Mononuclear cell (primary cell): ENCODE results near the gene ABL1. TPM values are rescaled to one million over a fixed set of nuclear protein-coding genes. Genes with fewer than 3 reads are reported as not detected.

Experiments used
- H3K27me3 ChIP-seq: 2 replicates; pipeline ENCODE4 v1.6.0; 2011; ENCODE audit warnings: low read length, control low read depth; ENCODE audit not compliant: insufficient read depth
- H3K4me1 ChIP-seq: 2 replicates; pipeline ENCODE4 v1.5.1; 2011; ENCODE audit warnings: mild to moderate bottlenecking, low read length, control low read depth; ENCODE audit not compliant: insufficient read depth
- H3K4me3 ChIP-seq: 2 replicates; pipeline ENCODE4 v1.5.1; 2011; ENCODE audit warnings: mild to moderate bottlenecking, low read length, moderate library complexity
- H3K9me3 ChIP-seq: 2 replicates; pipeline ENCODE4 v1.5.1; 2011; ENCODE audit warnings: low read depth, mild to moderate bottlenecking, control low read depth, low read length
- total RNA-seq: library from RNA; depleted of rRNA; stranded (reverse); fragments of >200 nt; gene quantifications from one replicate; pipeline ENCODE4 v1.2.3, GENCODE V29; 2012

The ABL1 gene
- total RNA-seq, 1 donor = 14.7 TPM

DNA sequence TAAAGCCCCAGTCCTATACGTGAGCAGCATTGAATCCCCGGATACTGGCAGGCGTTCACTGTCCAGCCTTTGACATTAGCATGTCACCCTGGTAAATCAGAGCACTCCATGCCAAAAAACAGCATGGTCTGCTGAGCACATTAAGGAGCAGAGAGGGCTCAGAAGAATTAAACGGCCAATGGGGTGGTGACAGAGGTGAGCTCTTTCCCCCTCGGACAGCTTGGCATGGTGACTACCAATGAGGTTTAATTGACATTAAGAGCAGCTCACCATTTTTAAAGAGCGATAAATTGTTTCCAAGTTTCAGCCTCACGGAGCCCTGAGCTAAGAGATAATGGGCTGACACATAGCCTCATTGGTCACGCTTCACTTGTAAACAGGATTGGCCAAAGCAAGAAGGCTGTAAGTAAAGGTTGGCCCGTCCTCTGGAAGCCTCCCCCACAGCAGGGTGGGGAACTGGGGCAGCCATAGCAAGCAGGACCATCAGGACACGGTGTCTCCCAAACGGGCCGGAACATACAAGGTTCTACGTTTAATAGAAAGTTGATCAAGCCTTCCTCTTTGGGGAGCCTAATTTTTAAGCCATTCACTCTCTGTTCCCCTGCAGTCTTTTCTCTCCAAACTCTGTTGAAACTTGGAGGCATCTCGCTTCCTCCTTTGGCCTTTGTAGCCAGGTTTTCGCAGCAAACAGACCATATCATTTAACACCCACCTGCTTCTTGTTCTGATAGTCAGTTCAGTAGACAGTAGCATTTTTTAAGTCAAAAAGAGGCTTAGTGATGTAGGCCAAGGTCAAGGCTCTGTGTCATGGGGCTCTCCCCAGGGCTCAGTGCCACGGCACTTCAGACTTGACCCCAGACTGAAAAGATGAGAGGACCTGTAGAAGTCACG, 35.7 kb downstream of the ABL1 start:
- Histone ChIP-seq H3K9me3 (no peaks in the 10 kb centered on the region), H3K27me3 (no peaks in the 10 kb centered on the region), H3K4me3 (no peak overlapping the region), H3K4me1 (no peaks in the 10 kb centered on the region)

DNA sequence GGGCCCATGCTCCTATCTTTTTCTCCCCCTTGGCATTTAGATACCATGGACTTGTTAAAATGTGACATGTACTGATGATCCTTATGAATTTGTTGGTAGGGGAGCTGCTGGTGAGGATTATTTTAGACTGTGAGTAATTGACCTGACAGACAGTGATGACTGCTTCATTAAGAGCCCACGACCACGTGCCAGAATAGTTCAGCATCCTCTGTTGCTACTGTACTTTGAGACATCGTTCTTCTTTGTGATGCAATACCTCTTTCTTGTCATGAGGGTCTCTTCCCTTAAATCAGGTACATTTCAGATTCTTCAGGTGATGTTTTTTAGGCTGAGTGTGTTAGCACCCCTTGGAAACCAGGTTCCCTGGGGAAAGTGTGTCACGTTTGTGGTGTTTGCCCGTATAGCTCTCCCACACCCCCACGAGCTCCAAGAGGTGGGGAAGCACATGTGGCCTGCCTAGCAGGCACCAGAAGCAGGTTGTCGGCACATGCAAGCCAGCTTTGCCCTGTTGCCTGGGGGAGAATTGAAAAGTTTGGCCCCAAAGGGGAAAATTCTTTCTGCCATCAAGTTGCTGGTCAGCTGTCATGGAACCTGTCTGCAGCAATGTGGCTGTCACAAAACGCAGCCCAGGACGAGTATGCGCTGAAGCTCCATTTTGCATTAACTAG, 36.5 kb downstream of the ABL1 start:
- no peak overlapping the region for H3K4me3 ChIP-seq
- no peaks in the 10 kb centered on the region for H3K4me1 ChIP-seq
- H3K27me3 ChIP-seq = no peaks in the 10 kb centered on the region
- no peaks in the 10 kb centered on the region for H3K9me3 ChIP-seq

GRCh38 chr9:130872093-130872492, 37.0 kb downstream of the ABL1 start:
- Histone ChIP-seq H3K27me3 (no peaks in the 10 kb centered on the region), H3K4me1 (no peaks in the 10 kb centered on the region), H3K9me3 (no peaks in the 10 kb centered on the region), H3K4me3 (no peak overlapping the region)

- Histone ChIP-seq H3K4me1 (no peaks in the 10 kb centered on the region), H3K4me3 (no peak overlapping the region), H3K9me3 (no peaks in the 10 kb centered on the region)
Observed at GRCh38 chr9:130872508-130872907, 37.5 kb downstream of the ABL1 start.

GRCh38 chr9:130872912-130873503, 38.0 kb downstream of the ABL1 start:
- Histone ChIP-seq H3K4me3 (no peak overlapping the region), H3K9me3 (no peaks in the 10 kb centered on the region), H3K4me1 (no peaks in the 10 kb centered on the region), H3K27me3 (no peaks in the 10 kb centered on the region)

More at GRCh38 chr9:130872508-130872907, 37.5 kb downstream of the ABL1 start:
- no peaks in the 10 kb centered on the region for H3K27me3 ChIP-seq

DNA sequence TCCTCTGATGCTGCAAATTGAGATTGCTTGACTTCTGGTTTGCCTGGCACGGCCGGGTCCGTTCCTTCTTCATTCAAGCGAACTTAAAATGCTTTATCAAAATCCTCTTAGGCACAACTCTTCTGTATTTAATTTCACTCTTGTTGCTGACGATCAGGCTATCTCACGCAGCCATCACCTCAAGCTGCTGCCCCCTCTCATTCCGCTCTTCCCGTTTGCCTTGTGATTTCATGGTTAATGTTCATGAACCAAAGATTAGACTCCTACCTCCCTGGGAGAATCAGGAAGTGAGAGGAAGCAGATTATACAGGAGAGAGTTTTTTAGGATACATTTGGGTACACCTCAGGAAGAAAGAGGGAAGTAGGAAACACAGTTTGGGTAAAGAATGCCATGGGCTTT, 38.9 kb downstream of the ABL1 start:
- no peak overlapping the region for H3K4me3 ChIP-seq
- no peaks in the 10 kb centered on the region for H3K9me3 ChIP-seq
- no peaks in the 10 kb centered on the region for H3K4me1 ChIP-seq
- H3K27me3 ChIP-seq = no peaks in the 10 kb centered on the region

DNA sequence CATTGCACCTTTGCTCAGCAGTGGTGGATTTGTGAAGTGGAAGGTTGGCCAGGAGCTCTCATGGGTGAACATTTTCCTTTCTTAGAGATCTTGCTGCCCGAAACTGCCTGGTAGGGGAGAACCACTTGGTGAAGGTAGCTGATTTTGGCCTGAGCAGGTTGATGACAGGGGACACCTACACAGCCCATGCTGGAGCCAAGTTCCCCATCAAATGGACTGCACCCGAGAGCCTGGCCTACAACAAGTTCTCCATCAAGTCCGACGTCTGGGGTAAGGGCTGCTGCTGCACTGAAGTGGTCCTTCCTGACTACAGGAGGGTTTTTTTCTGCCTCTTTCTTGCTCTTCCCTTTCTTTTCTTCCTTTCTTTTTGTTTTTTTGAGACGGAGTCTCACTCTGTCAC, 39.7 kb downstream of the ABL1 start:
- Histone ChIP-seq H3K27me3 (no peaks in the 10 kb centered on the region), H3K4me3 (no peak overlapping the region), H3K9me3 (no peaks in the 10 kb centered on the region), H3K4me1 (no peaks in the 10 kb centered on the region)

DNA sequence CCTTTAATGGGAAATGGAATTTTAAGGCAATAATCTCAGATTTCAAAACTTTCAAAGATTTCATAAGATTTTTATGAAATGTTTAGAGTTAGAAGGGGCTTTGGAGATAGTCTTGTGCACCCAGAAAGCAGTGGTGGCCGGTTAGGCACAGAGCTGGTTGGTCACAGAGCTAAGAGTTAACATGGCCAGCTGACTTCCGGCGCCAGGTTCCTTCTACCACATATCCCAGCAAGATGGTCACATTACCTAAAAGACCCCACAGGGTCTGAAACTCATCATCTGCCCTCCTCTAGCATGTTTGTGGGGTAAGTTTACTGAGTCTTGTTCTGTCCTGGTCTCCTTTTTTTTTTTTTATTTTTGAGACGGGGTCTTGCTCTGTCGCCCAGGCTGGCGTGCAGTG, 42.2 kb downstream of the ABL1 start:
- Histone ChIP-seq H3K4me3 (no peak overlapping the region), H3K27me3 (no peaks in the 10 kb centered on the region), H3K4me1 (no peaks in the 10 kb centered on the region), H3K9me3 (no peaks in the 10 kb centered on the region)

DNA sequence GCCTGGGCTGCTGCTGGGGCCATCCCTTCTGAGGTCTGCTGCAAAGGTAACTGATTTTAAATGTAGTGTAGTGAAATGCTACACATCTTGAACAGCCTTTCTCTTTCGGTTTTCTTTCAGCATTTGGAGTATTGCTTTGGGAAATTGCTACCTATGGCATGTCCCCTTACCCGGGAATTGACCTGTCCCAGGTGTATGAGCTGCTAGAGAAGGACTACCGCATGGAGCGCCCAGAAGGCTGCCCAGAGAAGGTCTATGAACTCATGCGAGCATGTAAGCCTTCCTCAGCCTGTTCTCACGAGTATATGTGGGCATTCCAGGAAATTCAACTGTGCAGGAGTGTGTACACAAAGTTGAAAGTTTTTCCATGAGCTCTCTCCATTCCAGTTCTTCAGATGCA, 43.2 kb downstream of the ABL1 start:
- Histone ChIP-seq H3K4me1 (no peaks in the 10 kb centered on the region), H3K27me3 (no peaks in the 10 kb centered on the region), H3K4me3 (no peak overlapping the region), H3K9me3 (no peaks in the 10 kb centered on the region)

- no peaks in the 10 kb centered on the region for H3K9me3 ChIP-seq
- no peaks in the 10 kb centered on the region for H3K27me3 ChIP-seq
- no peak overlapping the region for H3K4me3 ChIP-seq
- H3K4me1 ChIP-seq = no peaks in the 10 kb centered on the region
Observed at GRCh38 chr9:130879863-130880411, 44.9 kb downstream of the ABL1 start.

DNA sequence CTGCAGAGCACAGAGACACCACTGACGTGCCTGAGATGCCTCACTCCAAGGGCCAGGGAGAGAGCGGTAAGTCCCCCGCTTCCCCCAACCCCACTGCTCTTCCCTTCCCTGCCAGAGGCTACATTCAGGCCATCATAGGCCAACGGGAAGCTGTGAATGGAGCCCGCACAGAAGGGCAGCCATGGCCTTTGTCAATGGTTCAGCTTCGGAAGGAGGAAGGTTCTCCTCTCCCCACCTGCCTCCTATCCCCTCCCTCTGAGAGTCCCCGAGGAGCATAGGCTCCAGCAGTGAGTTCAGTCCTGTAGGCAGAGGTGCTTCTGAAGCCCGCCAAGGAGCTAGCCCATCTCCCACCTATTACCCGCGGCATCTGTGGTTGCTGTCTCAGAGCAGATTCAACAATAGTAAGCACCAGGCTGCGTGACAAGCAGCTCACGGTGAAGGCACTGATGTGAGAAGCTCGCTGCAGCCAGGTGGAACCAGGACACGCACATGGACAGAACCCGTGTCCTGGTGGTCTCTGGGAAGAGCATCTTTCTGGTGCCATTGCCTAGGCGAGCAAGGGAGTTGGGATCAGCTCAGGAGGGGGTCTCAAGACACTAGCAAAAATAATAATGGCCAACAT, 45.7 kb downstream of the ABL1 start:
- Histone ChIP-seq H3K4me1 (no peaks in the 10 kb centered on the region), H3K27me3 (no peaks in the 10 kb centered on the region), H3K9me3 (no peaks in the 10 kb centered on the region), H3K4me3 (no peak overlapping the region)

DNA sequence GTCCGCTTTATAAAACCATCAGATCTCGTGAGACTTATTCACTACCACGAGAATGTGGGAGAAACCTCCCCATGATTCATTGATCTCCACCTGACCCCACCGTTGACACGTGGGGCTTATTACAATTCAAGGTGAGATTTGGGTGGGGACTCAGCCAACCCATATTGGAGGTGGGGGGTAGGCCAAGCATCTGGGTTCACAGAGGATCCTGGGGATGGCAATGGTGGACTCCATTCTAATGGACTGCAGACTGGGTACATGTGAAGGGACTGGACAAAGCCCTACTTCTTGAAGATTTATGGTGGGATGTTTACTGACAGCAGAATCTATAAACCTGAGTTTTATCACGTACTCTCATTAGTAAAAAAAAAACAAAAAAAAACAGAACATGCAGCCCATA, 46.5 kb downstream of the ABL1 start:
- H3K4me3 ChIP-seq = no peak overlapping the region
- H3K27me3 ChIP-seq = no peaks in the 10 kb centered on the region
- H3K4me1 ChIP-seq = no peaks in the 10 kb centered on the region
- H3K9me3 ChIP-seq = no peaks in the 10 kb centered on the region

DNA sequence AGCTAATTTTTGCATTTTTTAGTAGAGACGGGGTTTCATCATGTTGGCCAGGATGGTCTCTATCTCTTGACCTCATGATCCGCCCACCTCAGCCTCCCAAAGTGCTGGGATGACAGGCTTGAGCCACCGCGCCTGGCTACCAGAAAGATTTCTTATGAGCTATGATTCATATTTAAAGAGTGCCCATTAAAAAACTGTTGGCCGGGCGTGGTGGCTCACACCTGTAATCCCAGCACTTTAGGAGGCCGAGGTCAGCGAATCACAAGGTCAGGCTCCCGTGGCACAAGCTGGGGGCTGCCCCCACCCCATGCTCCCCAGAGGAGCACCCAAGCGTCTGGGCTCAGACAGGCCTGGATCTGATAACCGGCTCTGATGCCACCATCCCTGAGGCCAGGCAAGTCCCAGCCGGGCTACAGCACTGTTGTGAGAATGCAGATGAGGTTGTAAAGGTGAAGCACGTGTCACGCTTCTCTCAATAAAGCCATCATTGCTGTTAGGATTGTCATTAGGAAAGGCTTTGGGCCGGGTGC, 47.7 kb downstream of the ABL1 start:
- H3K4me1 ChIP-seq = no peaks in the 10 kb centered on the region
- no peak overlapping the region for H3K4me3 ChIP-seq
- H3K27me3 ChIP-seq = no peaks in the 10 kb centered on the region
- H3K9me3 ChIP-seq = no peaks in the 10 kb centered on the region

GRCh38 chr9:130883479-130883878, 48.4 kb downstream of the ABL1 start:
- no peaks in the 10 kb centered on the region for H3K27me3 ChIP-seq
- no peak overlapping the region for H3K4me3 ChIP-seq
- H3K4me1 ChIP-seq = no peaks in the 10 kb centered on the region
- no peaks in the 10 kb centered on the region for H3K9me3 ChIP-seq

- H3K4me1 ChIP-seq = no peaks in the 10 kb centered on the region
- no peak overlapping the region for H3K4me3 ChIP-seq
- no peaks in the 10 kb centered on the region for H3K27me3 ChIP-seq
- H3K9me3 ChIP-seq = no peaks in the 10 kb centered on the region
Observed at GRCh38 chr9:130884111-130884531, 49.1 kb downstream of the ABL1 start.
